T-cell (primary cell): Measurements from ENCODE around the gene CTNNA3. TPM values are rescaled to one million over a fixed set of nuclear protein-coding genes. Genes with fewer than 3 reads are reported as not detected.

Experiments used
- ATAC-seq, 4 experiments: fragments of 200-7000 bp in 3 of 4; fragments of 150-1000 bp in 1 of 4; cut with Tn5 transposase; replicated peaks in 1 of 4; 1 replicate in 3 of 4; 2 replicates in 1 of 4; pipeline ENCODE4 v1.10.0; 2021; ENCODE audit warnings: moderate library complexity in 3 of 4, mild to moderate bottlenecking in 2 of 4, moderate number of reproducible peaks in 1 of 4
- CTCF ChIA-PET, 2 donors: fragments of 300-600 bp; sonication (Branson Sonifier 250); formaldehyde crosslinking; loops; one replicate each; lab custom pipeline; 2022; ENCODE audit warnings: antibody characterized with exemption in 2 of 2; lab: Charles Lee
- POLR2A ChIA-PET, 2 donors: fragments of 300-600 bp; sonication (Branson Sonifier 250); formaldehyde crosslinking; loops; one replicate each; lab custom pipeline; 2022; ENCODE audit warnings: antibody characterized with exemption in 2 of 2; lab: Charles Lee
- DNase-seq, 35 experiments: peaks; one replicate each; pipeline versions ENCODE4 v3.0.0 to v3.0.0-alpha.2; 2013 to 2023
- H3K27ac ChIP-seq: one replicate; pipeline ENCODE4 v1.5.1; 2013; ENCODE audit warnings: low read length
- H3K27me3 ChIP-seq, 2 experiments: replicated peaks in 1 of 2; 1 replicate in 1 of 2; 2 replicates in 1 of 2; pipeline versions ENCODE4 v1.6.1 to v1.7.0; 2013; ENCODE audit warnings: low read length in 1 of 2, mixed read lengths in 1 of 2; ENCODE audit not compliant: control insufficient read depth in 2 of 2, insufficient read depth in 2 of 2; ENCODE audit errors: extremely low read depth in 1 of 2
- H3K36me3 ChIP-seq, 2 donors: 1 replicate in 1 of 2; 2 replicates in 1 of 2; pipeline versions ENCODE4 v1.6.1 to v1.7.0; 2013; ENCODE audit warnings: low read length in 1 of 2; ENCODE audit not compliant: control insufficient read depth in 2 of 2, insufficient read depth in 1 of 2; ENCODE audit errors: extremely low read depth in 1 of 2
- H3K4me1 ChIP-seq, 2 experiments: 1 replicate in 1 of 2; 2 replicates in 1 of 2; pipeline versions ENCODE4 v1.6.1 to v1.7.0; 2013; ENCODE audit warnings: low read length in 2 of 2, mixed read lengths in 1 of 2; ENCODE audit not compliant: insufficient read depth in 2 of 2, control insufficient read depth in 1 of 2; ENCODE audit errors: extremely low read depth in 1 of 2
- H3K4me3 ChIP-seq, 2 donors: 1 replicate in 1 of 2; 2 replicates in 1 of 2; pipeline versions ENCODE4 v1.5.1 to v1.7.0; 2013; ENCODE audit warnings: mild to moderate bottlenecking in 2 of 2, low read length in 1 of 2, moderate library complexity in 1 of 2; ENCODE audit not compliant: control insufficient read depth in 1 of 2; ENCODE audit errors: extremely low read depth in 1 of 2
- H3K9me3 ChIP-seq: 2 replicates; pipeline ENCODE4 v1.7.0; 2013
- H3K27ac Mint-ChIP-seq, 2 donors: one replicate each; pipeline ENCODE4 v1.8.0; 2020 to 2021; ENCODE audit warnings: mild to moderate bottlenecking in 2 of 2, mixed read lengths in 2 of 2
- H3K27me3 Mint-ChIP-seq, 2 donors: one replicate each; pipeline ENCODE4 v1.8.0; 2021 to 2022; ENCODE audit warnings: mixed read lengths in 2 of 2
- H3K36me3 Mint-ChIP-seq: one replicate; pipeline ENCODE4 v1.8.0; 2021; ENCODE audit warnings: mixed read lengths
- H3K4me1 Mint-ChIP-seq, 3 donors: one replicate each; pipeline ENCODE4 v1.8.0; 2020 to 2022; ENCODE audit warnings: mixed read lengths in 3 of 3, mild to moderate bottlenecking in 1 of 3
- H3K4me3 Mint-ChIP-seq, 3 donors: one replicate each; pipeline ENCODE4 v1.8.0; 2020 to 2022; ENCODE audit warnings: mild to moderate bottlenecking in 3 of 3, mixed read lengths in 3 of 3, moderate library complexity in 3 of 3
- H3K9me3 Mint-ChIP-seq, 3 donors: one replicate each; pipeline ENCODE4 v1.8.0; 2020 to 2022; ENCODE audit warnings: mixed read lengths in 3 of 3
- WGBS: methylation state at CpG from one replicate; pipeline ENCODE4 v1.1.5; 2013; ENCODE audit warnings: missing lambda C conversion rate; ENCODE audit not compliant: insufficient coverage; 5-methylcytosine and 5-hydroxymethylcytosine counted together
- total RNA-seq, 35 experiments: library from RNA in 6 of 35; stranded (reverse) in 6 of 35; fragments of 120-200 nt in 1 of 35; gene quantifications; one replicate each; pipeline versions ENCODE4 v1.2.1 to v1.2.4 and lab custom pipeline; 2013 to 2026

Gene CTNNA3
- total RNA-seq, 5 donors from 2014 or later (not counting 1 experiment from before 2014, with no cell fraction given): 0.88 TPM; not detected in 4

DNA sequence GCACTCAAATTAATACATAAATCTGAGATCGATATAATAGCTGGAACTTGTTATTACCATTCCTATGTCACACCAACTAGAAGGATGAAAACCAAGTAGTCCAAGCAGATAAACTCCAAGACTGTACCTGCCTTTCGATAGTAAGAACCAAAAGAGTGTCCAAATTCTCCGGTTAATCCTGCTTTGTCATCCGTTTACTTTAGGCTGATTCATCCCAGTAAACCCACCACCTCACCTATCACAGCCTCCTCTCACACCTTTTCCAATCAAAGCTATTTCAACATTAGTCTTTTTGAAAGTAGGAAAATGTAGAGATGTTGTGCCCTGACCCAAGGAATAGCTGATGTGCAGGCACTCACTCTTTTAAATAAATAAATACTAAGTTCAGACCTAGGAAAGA is 177.2 kb downstream of the CTNNA3 start:
- no peak overlapping the region for H3K27ac Mint-ChIP-seq
- ATAC-seq: no peak
- WGBS: 83% methylated on average over 3 of the region's 4 CpGs
- H3K36me3 Mint-ChIP-seq: no peaks in the 10 kb centered on the region
- Histone ChIP-seq H3K4me3 (no peak overlapping the region), H3K27me3 (no peaks in the 10 kb centered on the region), H3K9me3 (no peaks in the 10 kb centered on the region), H3K36me3 (no peaks in the 10 kb centered on the region), H3K27ac (no peak overlapping the region), H3K4me1 (no peaks in the 10 kb centered on the region)
- H3K4me1 Mint-ChIP-seq: peaks cover 0 to 4% (median 0%) of the 10 kb centered on the region in 3 donors
- CTCF ChIA-PET: no interaction called here
- POLR2A ChIA-PET: no interaction called here
- DNase-seq: no peak
- H3K4me3 Mint-ChIP-seq: no peak overlapping the region
- H3K27me3 Mint-ChIP-seq: peaks cover 0 to 3% of the 10 kb centered on the region in 2 donors
- no peaks in the 10 kb centered on the region for H3K9me3 Mint-ChIP-seq

DNA sequence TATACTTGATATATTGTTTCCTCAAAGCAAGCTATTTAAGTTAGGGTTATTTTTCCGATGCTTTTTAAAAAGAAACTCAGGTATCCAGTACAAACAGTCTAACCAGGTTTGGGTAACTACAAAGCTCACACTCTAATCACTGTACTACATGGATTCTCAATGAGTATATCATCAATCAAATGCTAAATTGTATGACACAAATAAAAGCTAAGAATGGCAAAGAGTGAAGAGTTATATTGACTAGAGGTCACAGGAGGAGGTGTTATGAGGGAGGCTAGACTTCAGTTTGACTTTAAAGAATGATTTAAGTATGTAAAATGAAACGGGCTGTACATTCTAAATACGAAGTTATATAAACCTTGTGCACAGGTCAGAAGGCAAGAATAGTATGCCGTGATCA is 178.0 kb downstream of the CTNNA3 start:
- ChIA-PET CTCF (interaction anchor here in 1 of 2 donors (0.5 kb wide), 1 partner anchor 272 kb away, joined by 6 read pairs; no protein-coding TSS in a partner anchor), POLR2A (no interaction called here)
- Mint-ChIP-seq H3K4me1 (peaks cover 0 to 4% (median 0%) of the 10 kb centered on the region in 3 donors), H3K36me3 (no peaks in the 10 kb centered on the region), H3K4me3 (no peak overlapping the region), H3K27me3 (peaks cover 0 to 3% of the 10 kb centered on the region in 2 donors), H3K9me3 (no peaks in the 10 kb centered on the region), H3K27ac (no peak overlapping the region)
- Histone ChIP-seq H3K4me3 (no peak overlapping the region), H3K9me3 (no peaks in the 10 kb centered on the region), H3K4me1 (no peaks in the 10 kb centered on the region), H3K27ac (no peak overlapping the region), H3K36me3 (no peaks in the 10 kb centered on the region), H3K27me3 (no peaks in the 10 kb centered on the region)
- 83% methylated on average over 1 of the region's 4 CpGs for WGBS
- ATAC-seq (no peak), DNase-seq (no peak)

DNA sequence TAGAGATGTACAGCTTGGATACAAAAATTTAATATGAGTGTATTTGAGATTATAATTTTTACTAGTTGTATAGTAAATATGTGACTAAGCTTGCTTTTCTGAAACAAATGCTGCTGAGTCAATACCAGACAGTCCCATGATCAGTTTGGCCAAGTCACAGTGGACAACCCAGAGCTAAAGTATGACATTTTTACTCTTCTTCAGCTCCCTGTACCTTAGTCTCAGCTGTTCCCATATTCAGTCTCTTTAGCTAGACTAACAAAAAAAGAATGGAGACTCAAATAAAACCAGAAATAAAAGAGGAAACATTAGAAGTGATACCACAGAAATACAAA is 189.3 kb downstream of the CTNNA3 start:
- no peak for DNase-seq
- H3K27me3 Mint-ChIP-seq: peaks cover 2 to 4% of the 10 kb centered on the region in 2 donors

DNA sequence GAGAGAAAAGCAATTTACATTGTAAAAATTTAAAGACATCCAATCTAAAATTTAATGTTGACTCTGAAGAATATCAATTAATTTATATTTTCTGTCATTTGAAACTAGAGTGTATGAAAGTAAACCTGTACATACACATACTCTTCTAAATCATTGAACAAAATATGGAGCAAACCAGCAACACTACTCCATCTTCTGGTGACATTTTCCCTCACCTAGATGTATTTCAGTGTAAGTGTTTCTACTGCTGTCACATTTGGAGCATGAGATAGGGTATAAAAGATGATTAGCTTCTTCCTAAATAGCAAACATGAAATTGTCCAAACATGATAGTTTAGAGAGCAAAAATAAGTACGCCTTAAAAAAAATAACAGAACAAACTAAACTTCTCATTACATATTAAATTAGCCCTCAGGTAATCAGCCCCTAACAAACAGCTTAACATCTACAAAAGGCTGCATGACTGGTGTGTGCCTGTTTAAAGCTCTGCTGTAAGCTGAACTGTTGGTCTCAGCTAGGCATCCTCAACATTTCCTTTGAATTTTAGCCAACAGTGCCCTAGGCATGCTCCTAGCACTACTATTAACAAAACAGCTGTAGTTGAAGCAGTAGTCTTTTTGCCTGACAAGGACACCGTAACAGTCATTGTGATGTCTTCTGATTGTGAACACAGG is 189.8 kb downstream of the CTNNA3 start:
- Mint-ChIP-seq H3K9me3 (peaks cover 0 to 4% (median 0%) of the 10 kb centered on the region in 3 donors), H3K4me3 (no peak overlapping the region), H3K27me3 (peaks cover 4 to 5% of the 10 kb centered on the region in 2 donors), H3K36me3 (no peaks in the 10 kb centered on the region), H3K4me1 (no peaks in the 10 kb centered on the region), H3K27ac (no peak overlapping the region)
- Histone ChIP-seq H3K4me3 (no peak overlapping the region), H3K27ac (no peak overlapping the region), H3K27me3 (peaks cover 0 to 11% of the 10 kb centered on the region in 2 experiments), H3K36me3 (no peaks in the 10 kb centered on the region), H3K9me3 (no peaks in the 10 kb centered on the region), H3K4me1 (no peaks in the 10 kb centered on the region)
- WGBS: no CpG with 5 or more reads among the region's 2 CpGs
- CTCF ChIA-PET: no interaction called here
- no peak for ATAC-seq
- no peak for DNase-seq
- POLR2A ChIA-PET: no interaction called here

More for the DNA sequence above, 189.3 kb downstream of the CTNNA3 start:
- H3K36me3 ChIP-seq: no peaks in the 10 kb centered on the region
- no peaks in the 10 kb centered on the region for H3K9me3 ChIP-seq
- no peak overlapping the region for H3K27ac Mint-ChIP-seq
- no peaks in the 10 kb centered on the region for H3K36me3 Mint-ChIP-seq
- no peak for ATAC-seq
- H3K4me1 Mint-ChIP-seq: no peaks in the 10 kb centered on the region
- no peaks in the 10 kb centered on the region for H3K4me1 ChIP-seq
- peaks cover 0 to 4% (median 0%) of the 10 kb centered on the region in 3 donors for H3K9me3 Mint-ChIP-seq
- no peak overlapping the region for H3K4me3 Mint-ChIP-seq
- CTCF ChIA-PET: no interaction called here
- no peak overlapping the region for H3K27ac ChIP-seq
- peaks cover 0 to 11% of the 10 kb centered on the region in 2 experiments for H3K27me3 ChIP-seq
- POLR2A ChIA-PET: no interaction called here
- H3K4me3 ChIP-seq: no peak overlapping the region

DNA sequence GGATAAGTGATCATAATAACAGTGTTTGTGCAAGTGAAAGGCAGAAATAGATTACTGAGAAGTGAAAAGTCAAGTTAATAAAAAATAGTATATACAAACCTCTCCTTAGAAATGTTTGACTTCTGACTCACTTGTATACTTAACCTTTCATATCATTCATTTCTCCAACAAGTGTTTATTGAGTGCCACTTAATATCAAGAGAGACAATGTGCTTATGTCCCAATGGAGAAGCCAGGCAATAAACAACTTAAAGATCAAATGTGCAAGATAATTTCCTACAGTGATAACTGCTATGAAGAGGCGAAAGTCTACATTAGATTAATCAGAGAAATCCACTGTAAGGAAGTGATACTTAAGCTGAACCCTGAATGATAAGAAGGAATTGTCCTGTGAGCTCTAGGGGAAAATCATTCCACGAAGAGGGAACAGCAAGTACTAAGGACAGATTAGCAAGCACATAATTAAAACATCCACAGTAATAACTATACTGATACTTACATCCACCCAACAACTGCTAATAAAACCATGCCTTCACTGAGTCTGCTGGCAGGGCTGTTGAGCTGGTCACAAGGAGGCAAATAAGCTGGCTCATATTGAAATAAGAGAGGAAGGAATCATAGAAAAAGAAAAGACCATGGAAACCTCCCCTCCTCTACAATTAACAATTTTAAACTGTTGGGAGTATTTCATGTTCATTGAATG is 203.5 kb downstream of the CTNNA3 start:
- no CpG with 5 or more reads among the region's 2 CpGs for WGBS
- no peaks in the 10 kb centered on the region for H3K36me3 ChIP-seq
- Mint-ChIP-seq H3K27me3 (peaks cover 1 to 9% of the 10 kb centered on the region in 2 donors), H3K9me3 (peaks cover 0 to 2% (median 1%) of the 10 kb centered on the region in 3 donors), H3K4me1 (no peaks in the 10 kb centered on the region), H3K36me3 (no peaks in the 10 kb centered on the region), H3K4me3 (no peak overlapping the region), H3K27ac (no peak overlapping the region)
- ATAC-seq (no peak), DNase-seq (no peak)
- H3K4me1 ChIP-seq: no peaks in the 10 kb centered on the region
- no peaks in the 10 kb centered on the region for H3K9me3 ChIP-seq
- ChIA-PET POLR2A (no interaction called here), CTCF (no interaction called here)
- no peaks in the 10 kb centered on the region for H3K27me3 ChIP-seq
- no peak overlapping the region for H3K27ac ChIP-seq
- no peak overlapping the region for H3K4me3 ChIP-seq

DNA sequence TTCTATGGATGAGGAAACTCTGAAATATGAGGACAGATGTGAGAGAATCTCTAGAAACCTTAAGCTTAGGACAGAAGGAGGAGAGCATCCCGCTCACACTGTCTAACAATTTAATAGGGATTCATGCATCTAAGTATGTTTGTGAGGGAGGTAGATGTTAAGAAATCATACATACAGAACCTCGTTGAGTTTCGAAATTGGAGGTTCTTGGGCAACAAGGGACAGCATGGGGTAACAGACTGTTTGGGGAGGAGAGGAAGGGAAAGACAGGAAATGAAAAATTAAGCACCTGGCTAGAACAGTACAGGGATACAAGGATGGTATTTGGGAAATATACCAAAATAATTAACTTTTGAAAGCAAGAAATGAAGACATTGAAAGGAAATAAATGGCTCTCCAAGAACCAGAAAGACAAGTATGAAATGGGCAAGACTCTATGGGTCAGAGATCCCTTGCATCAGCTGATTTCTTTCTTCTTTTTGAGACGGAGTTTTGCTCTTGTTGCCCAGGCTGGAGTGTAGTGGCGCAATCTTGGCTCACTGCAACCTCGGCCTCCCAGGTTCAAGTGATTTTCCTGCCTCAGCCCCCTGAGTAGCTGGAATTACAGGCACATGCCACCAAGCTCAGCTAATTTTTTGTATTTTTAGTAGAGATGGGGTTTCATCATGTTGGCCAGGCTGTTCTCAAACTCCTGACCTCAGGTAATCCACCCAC is 207.9 kb downstream of the CTNNA3 start:
- no peak for DNase-seq
- H3K27ac ChIP-seq: no peak overlapping the region
- WGBS: 100% methylated on average over 1 of the region's 6 CpGs
- Mint-ChIP-seq H3K27me3 (peaks cover 1 to 15% of the 10 kb centered on the region in 2 donors), H3K9me3 (peaks cover 0 to 4% (median 0%) of the 10 kb centered on the region in 3 donors), H3K4me1 (no peaks in the 10 kb centered on the region), H3K36me3 (no peaks in the 10 kb centered on the region), H3K4me3 (no peak overlapping the region), H3K27ac (no peak overlapping the region)
- no peak for ATAC-seq
- CTCF ChIA-PET: no interaction called here
- H3K4me1 ChIP-seq: no peaks in the 10 kb centered on the region
- peaks cover 0 to 4% of the 10 kb centered on the region in 2 experiments for H3K27me3 ChIP-seq
- H3K4me3 ChIP-seq: no peak overlapping the region
- H3K9me3 ChIP-seq: no peaks in the 10 kb centered on the region
- H3K36me3 ChIP-seq: no peaks in the 10 kb centered on the region
- POLR2A ChIA-PET: no interaction called here
